Measurements from ENCODE around the gene MRC1. TPM values are rescaled to one million over a fixed set of nuclear protein-coding genes. Genes with fewer than 3 reads are reported as not detected.

MRC1 gene
- total and polyA plus RNA-seq, 4 donors: 14.0 to 161 (median 43.6) TPM

DNA sequence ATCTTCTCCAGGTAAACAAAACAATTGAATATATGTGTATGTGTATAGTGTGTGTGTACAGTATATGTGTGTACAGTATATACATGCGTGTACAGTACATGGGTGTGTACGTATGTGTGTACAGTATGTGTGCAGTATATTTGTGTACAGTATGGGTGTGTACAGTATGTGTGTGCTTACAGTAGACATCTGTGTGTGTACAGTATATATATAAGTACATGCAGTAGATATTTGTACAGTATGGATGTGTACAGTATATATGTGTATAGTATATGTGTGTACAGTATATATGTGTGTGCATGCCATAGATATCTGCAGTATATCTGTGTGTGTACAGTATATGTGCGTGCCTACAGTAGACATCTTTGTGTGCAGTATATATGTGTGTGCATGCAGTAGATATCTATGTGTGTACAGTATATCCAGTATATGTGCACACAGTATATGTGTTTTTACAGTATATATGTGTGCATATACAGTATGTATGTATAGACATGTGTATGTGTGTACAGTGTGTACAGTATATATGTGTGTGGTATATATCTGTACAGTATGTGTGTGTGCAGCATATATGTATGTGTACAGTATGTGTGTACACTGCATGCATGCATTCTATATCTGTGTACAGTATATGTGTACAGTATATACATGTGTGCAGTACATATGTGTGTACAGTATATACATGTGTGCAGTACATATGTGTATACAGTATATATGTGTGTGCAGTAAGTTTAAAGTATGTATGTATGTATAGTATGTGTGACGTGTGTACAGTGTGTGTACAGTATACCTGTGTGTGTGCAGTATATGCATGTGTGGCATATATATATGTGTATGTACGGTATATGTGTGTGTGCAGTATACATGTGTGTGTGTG, 105.3 kb downstream of the MRC1 start:
- WGBS, 2 donors: 86 to 87% methylated on average over 5 of the region's 5 CpGs
- TF ChIP-seq, protein P1, sequence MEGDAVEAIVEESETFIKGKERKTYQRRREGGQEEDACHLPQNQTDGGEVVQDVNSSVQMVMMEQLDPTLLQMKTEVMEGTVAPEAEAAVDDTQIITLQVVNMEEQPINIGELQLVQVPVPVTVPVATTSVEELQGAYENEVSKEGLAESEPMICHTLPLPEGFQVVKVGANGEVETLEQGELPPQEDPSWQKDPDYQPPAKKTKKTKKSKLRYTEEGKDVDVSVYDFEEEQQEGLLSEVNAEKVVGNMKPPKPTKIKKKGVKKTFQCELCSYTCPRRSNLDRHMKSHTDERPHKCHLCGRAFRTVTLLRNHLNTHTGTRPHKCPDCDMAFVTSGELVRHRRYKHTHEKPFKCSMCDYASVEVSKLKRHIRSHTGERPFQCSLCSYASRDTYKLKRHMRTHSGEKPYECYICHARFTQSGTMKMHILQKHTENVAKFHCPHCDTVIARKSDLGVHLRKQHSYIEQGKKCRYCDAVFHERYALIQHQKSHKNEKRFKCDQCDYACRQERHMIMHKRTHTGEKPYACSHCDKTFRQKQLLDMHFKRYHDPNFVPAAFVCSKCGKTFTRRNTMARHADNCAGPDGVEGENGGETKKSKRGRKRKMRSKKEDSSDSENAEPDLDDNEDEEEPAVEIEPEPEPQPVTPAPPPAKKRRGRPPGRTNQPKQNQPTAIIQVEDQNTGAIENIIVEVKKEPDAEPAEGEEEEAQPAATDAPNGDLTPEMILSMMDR (IDR thresholded peaks at IDR 0.05; ENCODE audit: control extremely low read depth, extremely low read depth): no peak

DNA sequence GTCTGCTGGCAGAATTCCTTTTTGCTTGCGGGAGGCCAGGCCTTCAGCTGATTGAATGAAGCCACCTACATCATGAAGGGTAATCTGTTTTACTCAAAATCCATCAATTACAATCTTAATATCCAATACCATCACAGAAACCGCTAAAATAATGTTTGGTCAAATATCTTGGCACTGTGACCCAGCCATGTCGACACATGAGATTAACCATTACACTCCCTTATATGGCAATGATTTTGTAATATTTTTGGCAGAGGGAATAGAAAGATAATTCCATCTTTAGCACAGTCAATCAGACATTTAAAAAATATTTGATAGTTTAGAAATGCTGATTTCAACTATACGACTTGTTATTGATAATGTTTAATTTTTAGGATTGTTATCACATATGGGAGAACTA, 106.0 kb downstream of the MRC1 start:
- Histone ChIP-seq H3K9ac (ENCODE audit: insufficient read depth in 1 of 2, low read length in 2 of 2) (no peak overlapping the region), H3K27ac (ENCODE audit: low read depth in 1 of 2, low read length in 1 of 2) (no peak overlapping the region), H3K4me3 (no peak overlapping the region), H3K4me1 (ENCODE audit: control insufficient read depth in 5 of 5, insufficient read depth in 5 of 5, low read length in 5 of 5) (peaks cover 0 to 30% (median 2%) of the 10 kb centered on the region in 5 donors), H3K27me3 (ENCODE audit: control insufficient read depth in 3 of 3, insufficient read depth in 3 of 3, low read length in 2 of 3) (no peaks in the 10 kb centered on the region), H3K36me3 (ENCODE audit: control insufficient read depth in 4 of 4, insufficient read depth in 4 of 4, low read length in 4 of 4) (no peaks in the 10 kb centered on the region), H3K9me3 (ENCODE audit: control insufficient read depth in 4 of 4, insufficient read depth in 3 of 4, low read length in 3 of 4) (peaks cover 0 to 2% (median under 1%) of the 10 kb centered on the region in 4 donors)
- 74 to 91% methylated on average over 4 of the region's 4 CpGs for WGBS, 2 donors
- TF ChIP-seq, protein P1 (IDR thresholded peaks at IDR 0.05; ENCODE audit: control extremely low read depth, extremely low read depth): no peak
- ATAC-seq (ENCODE audit: insufficient read depth, low FRiP score) (no peak), DNase-seq (peak in 2 of 3 donors; percentile 61 to 66)

More for the DNA sequence above, 105.3 kb downstream of the MRC1 start:
- ATAC-seq (ENCODE audit: insufficient read depth, low FRiP score): peak; percentile 17
- no peaks in the 10 kb centered on the region for H3K36me3 ChIP-seq (ENCODE audit: control insufficient read depth in 4 of 4, insufficient read depth in 4 of 4, low read length in 4 of 4)
- no peak overlapping the region for H3K4me3 ChIP-seq
- H3K4me1 ChIP-seq (ENCODE audit: control insufficient read depth in 5 of 5, insufficient read depth in 5 of 5, low read length in 5 of 5): peaks cover 0 to 30% (median 2%) of the 10 kb centered on the region in 5 donors
- no peak for DNase-seq
- no peaks in the 10 kb centered on the region for H3K27me3 ChIP-seq (ENCODE audit: control insufficient read depth in 3 of 3, insufficient read depth in 3 of 3, low read length in 2 of 3)
- no peak overlapping the region for H3K9ac ChIP-seq (ENCODE audit: insufficient read depth in 1 of 2, low read length in 2 of 2)
- peaks cover 0 to 2% (median under 1%) of the 10 kb centered on the region in 4 donors for H3K9me3 ChIP-seq (ENCODE audit: control insufficient read depth in 4 of 4, insufficient read depth in 3 of 4, low read length in 3 of 4)
- H3K27ac ChIP-seq (ENCODE audit: low read depth in 1 of 2, low read length in 1 of 2): peak overlapping the region in 1 of 2 donors; percentile 11

- Histone ChIP-seq H3K9me3 (ENCODE audit: control insufficient read depth in 4 of 4, insufficient read depth in 3 of 4, low read length in 3 of 4) (peaks cover 0 to 2% (median under 1%) of the 10 kb centered on the region in 4 donors), H3K36me3 (ENCODE audit: control insufficient read depth in 4 of 4, insufficient read depth in 4 of 4, low read length in 4 of 4) (no peaks in the 10 kb centered on the region), H3K27me3 (ENCODE audit: control insufficient read depth in 3 of 3, insufficient read depth in 3 of 3, low read length in 2 of 3) (no peaks in the 10 kb centered on the region), H3K4me3 (no peak overlapping the region), H3K4me1 (ENCODE audit: control insufficient read depth in 5 of 5, insufficient read depth in 5 of 5, low read length in 5 of 5) (peaks cover 0 to 34% (median 9%) of the 10 kb centered on the region in 5 donors), H3K27ac (ENCODE audit: low read depth in 1 of 2, low read length in 1 of 2) (no peak overlapping the region), H3K9ac (ENCODE audit: insufficient read depth in 1 of 2, low read length in 2 of 2) (no peak overlapping the region)
- TF ChIP-seq, protein P1 (IDR thresholded peaks at IDR 0.05; ENCODE audit: control extremely low read depth, extremely low read depth): no peak
- 83 to 90% methylated on average over 12 of the region's 12 CpGs for WGBS, 2 donors
- no peak for ATAC-seq (ENCODE audit: insufficient read depth, low FRiP score)
- peak in 2 of 3 donors; percentile 25 to 31 for DNase-seq
Observed at GRCh38 chr10:17918187-17918903, 109.2 kb downstream of the MRC1 start.
